T-helper 2 cell treated with Interferon-gamma antibody and Interleukin-4, amounts not matched to agents 5 μg/mL and 100 μg/mL, for 36 hours (primary cell): ENCODE results near the gene NLRP1.

Experiments used
- DNase-seq: peaks from one replicate; pipeline ENCODE4 v3.0.0; 2021; ENCODE audit warnings: low spot score
- H3K27ac Mint-ChIP-seq: one replicate; pipeline ENCODE4 v1.8.0; 2021; ENCODE audit warnings: mild to moderate bottlenecking, mixed read lengths
- H3K27me3 Mint-ChIP-seq: one replicate; pipeline ENCODE4 v1.8.0; 2021; ENCODE audit warnings: low read depth, mixed read lengths
- H3K36me3 Mint-ChIP-seq: one replicate; pipeline ENCODE4 v1.8.0; 2021; ENCODE audit warnings: low read depth, mixed read lengths
- H3K4me1 Mint-ChIP-seq: one replicate; pipeline ENCODE4 v1.8.0; 2021; ENCODE audit warnings: low read depth, mixed read lengths
- H3K4me3 Mint-ChIP-seq: one replicate; pipeline ENCODE4 v1.8.0; 2022; ENCODE audit warnings: mild to moderate bottlenecking, moderate library complexity, mixed read lengths
- H3K9me3 Mint-ChIP-seq: one replicate; pipeline ENCODE4 v1.8.0; 2021; ENCODE audit warnings: mixed read lengths

The NLRP1 gene

DNA sequence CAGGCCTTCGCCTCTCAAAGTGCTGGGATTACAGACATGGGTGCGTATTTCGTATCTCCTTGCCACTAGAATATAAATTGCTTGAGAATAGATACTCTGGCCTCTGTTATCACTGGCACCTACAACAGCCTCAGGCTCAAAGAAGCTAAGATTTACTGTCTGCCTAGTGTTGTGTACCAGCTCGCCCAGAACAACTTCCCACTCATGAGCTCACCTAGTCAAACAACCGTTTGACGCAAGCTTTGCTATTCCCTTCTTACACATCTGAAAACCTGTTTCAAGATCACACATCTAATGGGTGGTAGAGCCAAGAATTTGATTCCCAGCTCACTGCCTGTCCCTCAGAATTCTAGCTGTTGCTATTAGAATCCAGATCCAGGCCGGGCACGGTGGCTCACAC is 73.5 kb downstream of the NLRP1 start:
- Mint-ChIP-seq H3K4me1 (peaks cover 22% of the 10 kb centered on the region), H3K36me3 (peaks cover 47% of the 10 kb centered on the region)

DNA sequence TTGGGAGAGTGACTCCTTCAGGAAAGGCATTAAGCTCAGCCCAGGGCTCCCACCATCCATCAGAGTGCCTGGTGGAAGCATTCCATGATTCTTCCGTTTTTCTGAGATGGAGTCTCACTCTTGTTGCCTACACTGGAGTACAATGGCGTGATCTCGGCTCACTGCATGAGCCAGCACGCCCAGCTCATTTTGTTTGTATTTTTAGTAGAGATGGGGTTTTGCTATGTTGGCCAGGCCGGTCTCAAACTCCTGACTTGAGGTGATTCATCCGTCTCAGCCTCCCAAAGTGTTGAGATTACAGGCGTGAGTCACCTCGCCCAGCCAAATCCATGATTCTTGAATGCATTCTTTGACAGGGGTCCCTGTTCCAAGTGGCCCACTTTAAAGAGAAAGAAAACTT is 74.8 kb downstream of the NLRP1 start:
- no peak for DNase-seq
- Mint-ChIP-seq H3K4me3 (no peak overlapping the region), H3K27me3 (no peaks in the 10 kb centered on the region), H3K36me3 (peaks cover 38% of the 10 kb centered on the region), H3K4me1 (peaks cover 22% of the 10 kb centered on the region), H3K27ac (no peak overlapping the region), H3K9me3 (peaks cover 5% of the 10 kb centered on the region)

More for the DNA sequence above, 73.5 kb downstream of the NLRP1 start:
- H3K9me3 Mint-ChIP-seq, result peaks cover 5% of the 10 kb centered on the region
- no peak overlapping the region for H3K4me3 Mint-ChIP-seq
- DNase-seq, result no peak
- H3K27ac Mint-ChIP-seq, result no peak overlapping the region
- H3K27me3 Mint-ChIP-seq, result no peaks in the 10 kb centered on the region

DNA sequence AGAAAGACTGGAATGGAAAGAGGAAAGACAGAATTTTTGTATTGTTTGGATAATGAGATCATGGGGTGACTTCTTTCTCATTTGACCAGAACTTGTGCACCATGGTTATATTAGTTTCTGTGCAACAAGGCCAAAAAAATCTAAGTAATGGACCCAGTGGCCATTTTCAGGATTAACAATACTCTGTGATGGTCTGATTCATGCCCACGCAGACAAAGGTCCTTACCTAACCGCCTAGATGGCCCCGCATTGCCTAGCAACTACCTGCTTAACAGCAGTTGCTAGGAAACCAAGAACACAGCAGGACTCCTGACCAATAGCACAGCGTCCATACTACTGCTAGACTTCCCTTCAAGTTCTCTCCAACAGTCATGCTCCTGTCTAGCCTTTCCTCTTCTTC is 75.5 kb downstream of the NLRP1 start:
- H3K36me3 Mint-ChIP-seq, result peaks cover 33% of the 10 kb centered on the region
- no peak overlapping the region for H3K27ac Mint-ChIP-seq
- peaks cover 5% of the 10 kb centered on the region for H3K9me3 Mint-ChIP-seq
- no peaks in the 10 kb centered on the region for H3K27me3 Mint-ChIP-seq
- peaks cover 19% of the 10 kb centered on the region for H3K4me1 Mint-ChIP-seq
- DNase-seq, result no peak
- no peak overlapping the region for H3K4me3 Mint-ChIP-seq

DNA sequence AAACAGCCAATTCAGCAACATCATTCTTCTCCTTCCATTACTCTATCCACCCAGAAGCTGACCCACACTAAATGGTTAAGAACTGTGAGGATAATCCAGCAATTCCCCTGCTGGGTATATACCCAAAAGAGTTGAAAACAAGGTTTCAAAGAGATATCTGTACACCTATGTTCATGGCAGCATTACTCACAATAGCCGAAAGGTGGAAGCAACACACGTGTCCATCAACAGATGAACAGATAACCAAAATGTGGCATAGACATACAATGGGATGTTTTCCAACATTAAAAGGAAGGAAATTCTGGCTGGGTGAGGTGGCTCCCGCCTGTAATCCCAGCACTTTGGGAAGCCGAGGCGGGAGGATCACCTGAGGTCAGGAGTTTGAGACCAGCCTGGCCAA is 78.0 kb downstream of the NLRP1 start:
- Mint-ChIP-seq H3K4me3 (no peak overlapping the region), H3K27me3 (no peaks in the 10 kb centered on the region), H3K9me3 (no peaks in the 10 kb centered on the region), H3K27ac (no peak overlapping the region), H3K36me3 (peaks cover 22% of the 10 kb centered on the region), H3K4me1 (peaks cover 2% of the 10 kb centered on the region)
- DNase-seq, result no peak

DNA sequence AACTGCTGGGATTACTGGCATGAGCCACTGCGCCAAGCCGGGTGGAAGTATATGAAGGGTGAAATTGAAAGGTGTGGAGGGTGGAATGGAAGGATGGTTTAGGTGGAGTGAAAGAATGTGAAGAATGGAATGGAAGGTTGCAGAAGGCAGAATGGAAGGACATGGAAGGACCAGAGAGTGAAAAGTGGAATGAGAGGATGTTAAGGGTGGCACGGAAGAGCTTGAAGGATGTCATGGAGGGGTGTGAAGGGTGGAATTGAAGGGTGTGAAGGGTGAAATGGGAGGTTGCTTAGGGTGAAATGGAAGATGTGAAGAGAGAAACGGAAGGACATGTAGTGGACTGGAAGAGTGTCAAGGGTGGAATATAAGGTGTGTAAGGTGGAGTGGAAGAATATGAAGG is 81.8 kb downstream of the NLRP1 start:
- Mint-ChIP-seq H3K9me3 (no peaks in the 10 kb centered on the region), H3K4me3 (no peak overlapping the region), H3K27ac (no peak overlapping the region), H3K4me1 (peaks cover 6% of the 10 kb centered on the region), H3K36me3 (peaks cover 20% of the 10 kb centered on the region), H3K27me3 (peaks cover 4% of the 10 kb centered on the region)
- DNase-seq, result no peak

DNA sequence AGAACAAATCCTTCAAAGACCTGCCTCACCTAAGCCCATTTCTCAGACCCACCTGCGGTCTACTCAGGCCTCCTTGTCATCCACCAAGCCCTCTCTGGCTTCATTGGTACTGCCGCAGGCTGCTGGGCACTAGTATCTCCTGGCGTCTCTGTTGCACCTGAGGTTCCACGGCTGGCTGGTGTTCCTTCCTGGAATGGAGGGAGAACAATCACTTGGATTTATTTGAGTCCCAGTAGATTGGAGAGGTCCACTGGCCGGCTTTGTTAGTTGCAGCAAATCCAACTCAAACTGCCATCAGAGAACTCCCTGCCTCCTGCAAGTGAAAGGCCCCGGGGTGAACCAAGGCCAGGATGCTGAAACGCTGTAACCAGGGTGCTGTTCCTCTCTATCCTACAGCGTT is 82.6 kb downstream of the NLRP1 start:
- H3K27ac Mint-ChIP-seq, result no peak overlapping the region

DNA sequence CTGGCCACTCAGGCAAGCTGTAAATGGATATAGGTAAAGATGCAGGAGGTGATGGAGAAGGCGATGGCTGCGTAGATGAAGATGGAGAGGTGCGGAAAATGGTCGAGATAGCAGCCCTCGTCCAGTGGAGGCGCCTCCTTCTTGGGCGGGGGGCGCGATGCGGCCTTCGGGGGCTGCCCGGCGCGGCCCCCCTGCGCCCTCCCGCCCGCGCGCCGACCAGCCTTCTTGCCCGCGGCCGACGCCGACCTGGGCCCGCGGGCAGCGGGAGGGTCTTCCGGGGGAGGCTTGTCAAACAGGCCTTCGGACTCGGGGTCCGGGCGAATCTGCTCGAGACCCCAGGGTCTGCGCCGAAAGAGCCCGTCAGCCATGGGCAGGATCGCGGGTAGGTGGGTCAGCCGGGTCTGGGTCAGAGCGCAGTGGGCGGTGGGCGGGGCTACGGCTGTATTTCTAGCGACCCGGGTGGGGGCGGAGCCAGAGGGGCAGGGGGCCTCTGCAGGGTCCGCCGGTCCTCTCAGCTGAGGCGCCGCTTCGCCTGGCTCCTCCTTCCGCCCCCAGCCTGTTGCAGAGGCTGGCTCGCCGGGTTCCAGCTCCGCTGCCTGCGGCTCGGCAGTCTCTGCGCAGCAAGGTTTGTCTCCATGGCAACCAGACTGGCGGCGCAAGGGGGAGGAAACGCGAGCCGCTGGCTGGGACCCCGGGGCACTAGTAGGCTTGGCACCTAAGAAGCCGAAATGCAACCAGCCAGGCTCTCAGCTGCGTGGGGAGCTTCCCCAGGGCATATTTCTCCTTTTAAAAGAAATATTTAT is 83.5 kb downstream of the NLRP1 start:
- peak; percentile 68 for DNase-seq
- peak overlapping the region; percentile 58 for H3K27ac Mint-ChIP-seq
- H3K27me3 Mint-ChIP-seq, result peaks cover 11% of the 10 kb centered on the region
- no peaks in the 10 kb centered on the region for H3K9me3 Mint-ChIP-seq
- peaks cover 18% of the 10 kb centered on the region for H3K36me3 Mint-ChIP-seq
- peaks cover 6% of the 10 kb centered on the region for H3K4me1 Mint-ChIP-seq
- H3K4me3 Mint-ChIP-seq, result peak overlapping the region; percentile 96

More for the DNA sequence above, 82.6 kb downstream of the NLRP1 start:
- Mint-ChIP-seq H3K36me3 (peaks cover 18% of the 10 kb centered on the region), H3K27me3 (peaks cover 7% of the 10 kb centered on the region), H3K4me3 (peak overlapping the region; percentile 62), H3K4me1 (peaks cover 6% of the 10 kb centered on the region), H3K9me3 (no peaks in the 10 kb centered on the region)
- DNase-seq, result no peak

DNA sequence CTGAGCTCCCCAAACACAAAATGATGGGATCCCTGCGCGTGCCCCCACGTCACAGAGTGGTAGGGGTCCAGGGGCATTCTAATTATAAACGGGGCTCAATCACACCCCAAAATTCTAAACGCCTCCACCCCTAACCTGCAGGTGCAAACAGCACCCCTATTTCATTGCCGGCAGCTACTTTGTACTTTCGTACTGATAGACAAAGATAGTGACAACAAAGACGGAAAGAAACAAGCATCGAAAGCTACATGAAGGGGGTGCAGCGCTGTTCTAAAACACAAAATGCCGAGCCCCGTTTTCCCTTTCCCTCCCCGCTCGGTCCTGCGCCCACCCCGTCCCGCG is 84.1 kb downstream of the NLRP1 start:
- Mint-ChIP-seq H3K9me3 (no peaks in the 10 kb centered on the region), H3K4me1 (peaks cover 6% of the 10 kb centered on the region), H3K36me3 (peaks cover 18% of the 10 kb centered on the region), H3K27me3 (peaks cover 14% of the 10 kb centered on the region), H3K27ac (peak overlapping the region; percentile 58), H3K4me3 (peak overlapping the region; percentile 96)
- DNase-seq, result no peak

DNA sequence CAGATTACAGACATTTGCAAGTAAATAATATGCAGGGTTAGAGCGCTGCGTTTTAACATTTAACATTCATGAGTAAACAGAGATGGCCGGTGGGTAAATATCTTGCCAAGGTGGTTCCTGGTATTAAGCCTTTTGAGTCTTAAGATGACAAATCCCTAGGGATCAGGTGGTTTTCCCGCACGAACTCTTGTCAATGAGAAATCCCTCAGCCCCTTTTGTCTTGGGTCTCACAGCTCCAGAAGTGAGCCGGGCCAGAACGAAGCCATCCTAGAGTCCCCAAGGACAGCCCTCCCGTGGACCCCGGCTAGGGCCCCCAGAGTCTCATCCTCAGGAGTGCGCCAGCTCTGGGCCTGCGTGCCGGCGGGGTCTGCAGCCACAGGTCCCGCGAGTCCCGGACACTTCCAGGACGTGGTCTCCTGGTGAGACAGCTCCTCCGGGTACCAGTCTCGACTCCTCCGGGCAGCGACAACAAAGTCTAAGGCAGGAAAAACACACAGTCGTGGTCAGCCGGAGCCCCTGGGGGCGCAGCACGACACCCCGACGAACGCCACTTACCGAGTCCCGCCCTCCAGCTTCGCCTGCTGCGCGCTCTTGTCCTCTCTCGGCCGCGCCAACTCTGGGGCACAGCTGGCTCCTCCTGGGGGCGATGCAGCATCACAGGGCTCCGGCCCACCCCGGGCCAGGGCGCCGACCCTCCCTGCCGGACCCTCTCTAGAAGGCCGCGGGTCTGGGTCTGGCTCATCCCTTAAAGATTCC is 84.7 kb downstream of the NLRP1 start:
- peaks cover 15% of the 10 kb centered on the region for H3K27me3 Mint-ChIP-seq
- DNase-seq, result no peak
- H3K27ac Mint-ChIP-seq, result no peak overlapping the region
- H3K4me3 Mint-ChIP-seq, result peak overlapping the region; percentile 96
- H3K9me3 Mint-ChIP-seq, result no peaks in the 10 kb centered on the region
- peaks cover 6% of the 10 kb centered on the region for H3K4me1 Mint-ChIP-seq
- H3K36me3 Mint-ChIP-seq, result peaks cover 18% of the 10 kb centered on the region

DNA sequence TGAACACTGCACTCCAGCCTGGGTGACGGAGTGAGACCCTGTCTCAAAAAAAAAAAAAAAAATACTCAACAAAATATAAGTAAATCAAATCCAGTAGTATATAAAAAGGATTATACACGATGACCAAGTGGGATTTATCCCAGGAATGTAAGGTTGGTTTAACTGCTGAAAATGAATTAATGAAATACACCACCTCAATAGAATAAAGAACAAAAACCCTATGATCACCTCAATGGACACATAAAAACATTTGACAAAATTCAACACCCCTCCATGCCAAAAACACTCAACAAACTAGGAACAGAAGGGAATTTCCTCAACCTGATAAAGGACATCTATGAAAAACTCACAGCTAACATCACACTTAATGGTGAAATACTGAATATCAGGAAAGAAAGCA is 91.3 kb downstream of the NLRP1 start:
- H3K9me3 Mint-ChIP-seq, result peaks cover 3% of the 10 kb centered on the region
- H3K4me3 Mint-ChIP-seq, result no peak overlapping the region

DNA sequence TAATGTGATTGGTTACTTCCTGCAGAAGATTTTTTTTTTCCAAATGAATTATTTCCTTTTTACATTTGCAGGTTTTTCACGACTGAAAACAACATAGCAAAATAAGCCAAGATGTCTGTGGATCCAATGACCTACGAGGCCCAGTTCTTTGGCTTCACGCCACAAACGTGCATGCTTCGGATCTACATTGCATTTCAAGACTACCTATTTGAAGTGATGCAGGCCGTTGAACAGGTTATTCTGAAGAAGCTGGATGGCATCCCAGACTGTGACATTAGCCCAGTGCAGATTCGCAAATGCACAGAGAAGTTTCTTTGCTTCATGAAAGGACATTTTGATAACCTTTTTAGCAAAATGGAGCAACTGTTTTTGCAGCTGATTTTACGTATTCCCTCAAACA is 95.6 kb downstream of the NLRP1 start:
- DNase-seq, result no peak
- Mint-ChIP-seq H3K9me3 (peaks cover 3% of the 10 kb centered on the region), H3K4me3 (no peak overlapping the region), H3K4me1 (peaks cover 27% of the 10 kb centered on the region), H3K36me3 (peaks cover 52% of the 10 kb centered on the region), H3K27me3 (no peaks in the 10 kb centered on the region), H3K27ac (no peak overlapping the region)

More for the DNA sequence above, 91.3 kb downstream of the NLRP1 start:
- no peak for DNase-seq
- peaks cover 12% of the 10 kb centered on the region for H3K27me3 Mint-ChIP-seq
- H3K36me3 Mint-ChIP-seq, result peaks cover 27% of the 10 kb centered on the region
- peaks cover 5% of the 10 kb centered on the region for H3K4me1 Mint-ChIP-seq
- no peak overlapping the region for H3K27ac Mint-ChIP-seq

DNA sequence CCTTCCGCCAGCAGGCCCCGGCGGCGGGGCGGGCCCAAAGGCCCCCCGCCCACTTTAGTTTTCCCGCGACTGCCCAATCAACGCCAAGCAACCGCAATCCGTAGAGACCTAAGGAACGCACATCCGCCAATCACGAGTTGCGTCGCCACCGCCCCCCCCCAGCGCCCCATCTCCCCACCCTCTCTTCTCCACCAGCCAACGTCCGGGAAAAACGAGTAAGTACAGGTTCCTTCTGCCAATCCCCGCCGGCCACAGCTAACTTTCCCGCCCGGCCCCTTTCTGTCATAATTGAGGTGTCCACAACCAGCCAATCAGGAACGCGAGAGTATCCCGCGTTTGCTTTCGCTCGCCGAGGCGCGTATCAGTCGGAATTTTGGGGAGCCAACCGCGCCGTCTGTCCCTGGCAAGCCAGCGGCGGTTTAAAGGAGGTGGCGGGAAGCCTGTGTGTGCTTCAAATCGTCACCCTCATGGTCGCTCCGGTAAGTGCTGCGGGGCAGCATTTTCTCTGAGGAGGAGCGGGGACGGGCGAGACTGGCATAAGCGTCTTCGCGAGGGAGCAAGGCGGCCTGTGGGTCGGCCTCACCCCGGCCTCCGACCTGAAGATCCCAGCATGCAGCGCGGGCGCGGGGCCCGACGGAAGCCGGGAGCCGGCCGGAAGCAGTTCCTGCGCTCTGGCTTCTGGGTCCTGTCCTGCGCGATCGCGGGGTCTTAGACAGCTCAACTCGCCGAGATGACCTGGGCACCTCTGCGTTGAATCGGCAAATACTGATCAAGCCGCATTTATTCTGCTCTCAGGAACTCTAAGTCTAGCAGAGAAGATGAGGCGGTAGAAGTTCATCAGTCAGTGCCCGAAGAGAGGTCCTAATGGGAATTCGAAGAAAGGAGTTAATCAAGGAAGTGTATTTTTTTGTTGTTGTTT is 97.8 kb downstream of the NLRP1 start, which contains the start of gene MIS12:
MIS12 (plus strand) TSS at position 361 of the 919 bp plus-strand sequence. CDS start 2,297 bp downstream, outside the sequence.
- peak; percentile 97 for DNase-seq
- Mint-ChIP-seq H3K4me3 (peak within 1 kb of the TSS; percentile 99), H3K27ac (peak within 1 kb of the TSS; percentile 97), H3K4me1 (peaks cover 32% of the 10 kb centered on the region), H3K9me3 (no peaks in the 10 kb centered on the region), H3K36me3 (peaks cover 68% of the 10 kb centered on the region), H3K27me3 (no peaks in the 10 kb centered on the region)

DNA sequence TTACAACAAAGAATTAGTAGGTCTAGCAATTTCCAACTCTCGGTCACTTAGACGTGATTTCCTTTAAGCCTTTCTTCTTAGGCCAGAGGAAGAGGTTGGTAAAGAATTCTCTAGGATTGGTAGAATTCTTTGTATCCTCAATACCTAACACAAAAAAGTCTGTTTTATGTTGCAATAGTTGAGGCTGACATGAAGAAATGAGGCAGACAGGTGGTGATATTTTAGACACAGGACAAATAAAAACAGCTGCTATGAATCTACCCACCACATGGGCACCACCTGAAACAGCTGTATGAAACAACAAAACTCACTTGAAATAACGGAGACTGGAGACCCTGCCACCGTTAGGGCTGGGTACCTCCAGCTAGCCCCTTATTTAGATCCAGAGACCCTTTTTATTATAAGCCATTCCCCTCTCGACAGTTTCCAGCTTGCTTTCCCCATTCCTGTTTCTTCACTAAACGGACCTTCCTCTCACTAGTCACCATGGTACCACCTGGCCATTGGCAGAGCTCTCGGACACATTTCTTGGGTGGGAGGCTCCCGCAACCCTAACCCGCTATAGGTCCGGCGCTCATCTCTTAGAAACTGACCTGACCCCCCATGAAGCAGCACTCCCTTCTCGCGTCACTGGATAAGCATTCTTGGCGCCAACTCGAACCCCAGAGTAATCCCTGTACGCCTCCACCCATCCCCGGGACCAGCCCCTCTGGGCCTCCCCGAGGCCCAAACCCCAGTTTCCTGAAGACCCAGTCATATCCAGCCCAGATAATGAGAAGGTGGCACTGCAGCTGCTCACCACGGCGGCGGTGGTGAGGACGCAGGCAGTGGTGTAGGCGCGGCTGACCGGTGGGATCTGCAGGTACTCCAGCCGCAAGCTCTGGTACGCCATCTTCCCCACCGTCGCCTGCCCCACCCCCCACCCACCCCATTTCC is 98.8 kb downstream of the NLRP1 start, which contains the start of gene DERL2:
DERL2 (minus strand) TSS at position 909 of the 936 bp plus-strand sequence; CDS start at position 892, 17 bp downstream.
- no peak for DNase-seq
- Mint-ChIP-seq H3K36me3 (peaks cover 73% of the 10 kb centered on the region), H3K4me1 (peaks cover 35% of the 10 kb centered on the region)

More for the DNA sequence above, 98.8 kb downstream of the NLRP1 start, which contains the start of gene DERL2:
- Mint-ChIP-seq H3K27ac (peak within 1 kb of the TSS; percentile 97), H3K9me3 (no peaks in the 10 kb centered on the region), H3K4me3 (peak within 1 kb of the TSS; percentile 99), H3K27me3 (no peaks in the 10 kb centered on the region)
